K562 (cell line): ENCODE data around the gene NISCH. TPM values are rescaled to one million over a fixed set of nuclear protein-coding genes. Genes with fewer than 3 reads are reported as not detected.

Experiments used
- ATAC-seq: fragments of 200-7000 bp; cut with Tn5 transposase; 3 replicates; pipeline ENCODE4 v1.9.1; 2020; ENCODE audit warnings: moderate library complexity
- BruUV-seq: library from RNA; stranded (reverse); fragments of 400-500 nt; replicated peaks from 2 replicates; lab custom pipeline; 2021; lab: Mats Ljungman, UMichigan
- CTCF ChIA-PET: fragments of 300-600 bp; formaldehyde crosslinking; extraction: SDS; loops from one replicate; lab custom pipeline; 2021; ENCODE audit warnings: low intra/inter-chr PET ratio; lab: Yijun Ruan, JAX
- POLR2A ChIA-PET: fragments of 300-600, 350-650 bp; sonication (Branson Sonifier 250); formaldehyde crosslinking; extraction: SDS; loops from one replicate; lab custom pipeline; 2021; ENCODE audit warnings: antibody characterized with exemption, inconsistent platforms; lab: Yijun Ruan, JAX
- DNase-seq, 4 experiments: peaks; one replicate each; pipeline versions ENCODE4 v3.0.0 to v3.0.0-alpha.2; 2011 to 2018; ENCODE audit warnings: low spot score in 3 of 4, mixed read lengths in 3 of 4; ENCODE audit errors: extremely low read depth in 1 of 4
- FAIRE-seq: peaks from 2 replicates; lab custom pipeline; 2011; peaks lifted over from hg19 to GRCh38; lab: Jason Lieb, UNC
- H2AFZ ChIP-seq: 2 replicates; pipeline ENCODE4 v1.6.0; 2011; ENCODE audit warnings: low read depth, low read length, control low read depth, inconsistent platforms
- H3K27ac ChIP-seq: fragments of 200-600 bp; 3 replicates; pipeline ENCODE4 v1.8.0; 2011; ENCODE audit warnings: low read depth, mild to moderate bottlenecking, control low read depth, inconsistent platforms, low read length, moderate library complexity, mixed read lengths; ENCODE audit errors: extremely low read depth
- H3K27me3 ChIP-seq, 2 experiments: fragments of 300-600 bp in 1 of 2; 2 replicates in 1 of 2; 3 replicates in 1 of 2; pipeline versions ENCODE4 v1.6.0 to v1.8.0; 2011; ENCODE audit warnings: inconsistent platforms in 2 of 2, low read length in 2 of 2, mild to moderate bottlenecking in 1 of 2, mixed read lengths in 1 of 2, moderate library complexity in 1 of 2; ENCODE audit not compliant: control insufficient read depth in 2 of 2, insufficient read depth in 2 of 2
- H3K36me3 ChIP-seq: fragments of 300-600 bp; 3 replicates; pipeline ENCODE4 v1.8.0; 2011; ENCODE audit warnings: mild to moderate bottlenecking, low read length, inconsistent platforms; ENCODE audit not compliant: control insufficient read depth, insufficient read depth
- H3K4me1 ChIP-seq, 2 experiments: fragments of 200-600 bp in 1 of 2; replicated peaks in 1 of 2; 2 replicates in 1 of 2; 3 replicates in 1 of 2; pipeline versions ENCODE4 v1.5.1 to v1.8.0; 2011; ENCODE audit warnings: inconsistent platforms in 2 of 2, low read length in 2 of 2, mild to moderate bottlenecking in 1 of 2, mixed read lengths in 1 of 2, moderate library complexity in 1 of 2; ENCODE audit not compliant: control insufficient read depth in 2 of 2, insufficient read depth in 2 of 2
- H3K4me2 ChIP-seq: 2 replicates; pipeline ENCODE4 v1.6.1; 2011; ENCODE audit warnings: low read length, control low read depth, inconsistent platforms, mixed read lengths; ENCODE audit not compliant: insufficient read depth
- H3K4me3 ChIP-seq: fragments of 200-600 bp; sonication (generic), shearing (Covaris generic); 2 replicates; pipeline ENCODE4 v1.5.1; 2016; ENCODE audit warnings: control low read depth, inconsistent platforms
- H3K79me2 ChIP-seq: fragments of 200-600 bp; 3 replicates; pipeline ENCODE4 v1.8.0; 2011; ENCODE audit warnings: low read length, inconsistent platforms; ENCODE audit not compliant: control insufficient read depth, insufficient read depth
- H3K9ac ChIP-seq, 2 experiments: 2 replicates each; pipeline versions ENCODE4 v1.6.0 to v1.6.1; 2011; ENCODE audit warnings: low read depth in 2 of 2, low read length in 2 of 2, control low read depth in 1 of 2, inconsistent platforms in 1 of 2, mild to moderate bottlenecking in 1 of 2, mixed read lengths in 1 of 2; ENCODE audit not compliant: insufficient read depth in 1 of 2
- H3K9me1 ChIP-seq: one replicate; pipeline ENCODE4 v1.6.0; 2011; ENCODE audit warnings: inconsistent platforms, mild to moderate bottlenecking, low read length, moderate library complexity; ENCODE audit not compliant: control insufficient read depth, insufficient read depth
- H3K9me3 ChIP-seq: replicated peaks from 2 replicates; pipeline ENCODE4 v1.5.1; 2011; ENCODE audit warnings: low read depth, low read length, inconsistent platforms; ENCODE audit not compliant: control insufficient read depth, insufficient read depth
- H4K20me1 ChIP-seq: replicated peaks from 2 replicates; pipeline ENCODE4 v1.6.1; 2011; ENCODE audit warnings: low read length, inconsistent platforms, mixed read lengths; ENCODE audit not compliant: control insufficient read depth, insufficient read depth
- E2F4 ChIP-seq: sonication (generic); formaldehyde crosslinking; IDR thresholded peaks from 2 replicates; pipeline ENCODE4 v1.8.0; 2022; ENCODE audit warnings: mild to moderate bottlenecking, low read depth, missing genetic modification reagents
- E2F8 ChIP-seq: fragments of 450-650 bp; IDR thresholded peaks from 2 replicates; pipeline ENCODE4 v1.7.1; 2018; ENCODE audit warnings: mild to moderate bottlenecking, low read depth; ENCODE audit not compliant: partially characterized antibody
- FOXK2 ChIP-seq, 2 experiments: fragments of 450-650 bp; IDR thresholded peaks in 1 of 2; conservative IDR thresholded peaks in 1 of 2; 2 replicates each; pipeline ENCODE4 v1.6.1; 2016; ENCODE audit warnings: low read depth in 2 of 2, mild to moderate bottlenecking in 1 of 2
- PTBP1 ChIP-seq: fragments of 200-400 bp; formaldehyde crosslinking; IDR thresholded peaks from 2 replicates; pipeline ENCODE4 v1.6.1; 2017; ENCODE audit warnings: low read depth, low read length
- RBFOX2 ChIP-seq: fragments of 200-400 bp; formaldehyde crosslinking; IDR thresholded peaks from 2 replicates; pipeline ENCODE4 v1.6.1; 2017; ENCODE audit warnings: low read depth, mild to moderate bottlenecking, low read length, moderate library complexity
- TAL1 ChIP-seq: fragments of 450-650 bp; IDR thresholded peaks from 2 replicates; pipeline ENCODE4 v1.6.1; 2016; ENCODE audit warnings: mild to moderate bottlenecking
- ZNF75A ChIP-seq: fragments of 450-650 bp; formaldehyde crosslinking; IDR thresholded peaks from 2 replicates; pipeline ENCODE4 v1.4.0; 2020; ENCODE audit warnings: mild to moderate bottlenecking
- WGBS: fragments of 100-300 bp; shearing (Covaris generic); methylation state at CpG from one replicate; pipeline ENCODE4 v1.1.6; 2016; ENCODE audit warnings: low coverage, mixed read lengths; ENCODE audit not compliant: insufficient coverage; ENCODE audit errors: missing lambda C conversion rate; 5-methylcytosine and 5-hydroxymethylcytosine counted together
- in situ Hi-C: fragments of 300-500 bp; cut with MboI; formaldehyde crosslinking; loops from 4 replicates; pipeline ENCODE4 v1.15.0; 2018; ENCODE audit warnings: inconsistent platforms, mixed read lengths
- intact Hi-C: fragments of 100-400 bp; cut with micrococcal nuclease; formaldehyde crosslinking; loops from 2 replicates; pipeline ENCODE4 v1.14.2; 2022
- polyA plus RNA-seq, 8 experiments: library from polyadenylated mRNA; depleted of rRNA in 4 of 8; stranded (reverse) in 5 of 8; unstranded in 3 of 8; fragments of >200 nt; fragmentation: Nextera tagmentation in 2 of 8; fragmentation: Illumina TruSeq in 1 of 8; extraction: Ambion mirVana in 2 of 8; extraction: Trizol in 1 of 8; gene quantifications; 2 replicates each; pipeline versions ENCODE4 v1.2.1 to v1.2.3, GENCODE V29; 2011 to 2014; ENCODE audit warnings: inconsistent platforms in 1 of 8, missing spikeins in 1 of 8
- total RNA-seq, 7 experiments: library from RNA; depleted of rRNA in 6 of 7; stranded (reverse); fragments of >200 nt in 6 of 7; fragmentation: Illumina TruSeq in 2 of 7; extraction: Trizol in 2 of 7; gene quantifications; 2 replicates each; pipeline versions ENCODE4 v1.2.1 to v1.2.3, GENCODE V29; 2011 to 2021; ENCODE audit warnings: low replicate concordance in 1 of 7

NISCH gene
- total and polyA plus RNA-seq, 9 of the 15 experiments (the other 6 are each of a cell fraction or from before 2014, with no cell fraction given) = 0.44 to 43.5 (median 23.4) TPM

GRCh38 chr3:52455283-52456168, at the start of gene NISCH (continued):
- TF ChIP-seq E2F8 (no peak), ZNF75A (CRISPR knock-in tag) (no peak)

GRCh38 chr3:52406231-52406661, 49.2 kb upstream of the NISCH start:
- FAIRE-seq (no peak), DNase-seq (no peak), ATAC-seq (no peak)
- in situ Hi-C loops (no loop called here), intact Hi-C loops (no loop called here)
- Histone ChIP-seq H3K36me3 (peaks cover 76% of the 10 kb centered on the region; the same call in 2 of the 3 replicates), H3K9me3 (no peaks in the 10 kb centered on the region), H3K9ac (0 out of 4 replicates have a peak overlapping the region, but pooled peaks of 1 of the 2 experiments have one; percentile 14), H2AFZ (no peak overlapping the region), H3K4me3 (no peak overlapping the region), H3K27ac (no peak overlapping the region; the same call in 2 of the 3 replicates), H3K79me2 (peaks cover 29% of the 10 kb centered on the region), H3K4me2 (0 out of 2 replicates have a peak overlapping the region, but pooled peaks have one; percentile 5), H3K9me1 (no peaks in the 10 kb centered on the region), H3K4me1 (peaks cover 6 to 18% of the 10 kb centered on the region in 2 experiments; a peak in 4 of 5 replicates), H4K20me1 (no peaks in the 10 kb centered on the region), H3K27me3 (no peaks in the 10 kb centered on the region)
- BruUV-seq = no TSS peak
- ChIA-PET POLR2A (interaction anchor here (0.6 kb wide), 1 partner anchor 268 kb away, joined by 4 read pairs; no protein-coding TSS in a partner anchor), CTCF (no interaction called here)
- no CpG with 5 or more reads among the region's 11 CpGs for WGBS
- no peak for TF ChIP-seq TAL1
- TF ChIP-seq RBFOX2 = peak; percentile 35; the same call in 1 of the 2 replicates
- no peak for TF ChIP-seq E2F4
- TF ChIP-seq FOXK2 (conservative IDR thresholded peaks at IDR 0.05 in 1 of 2, IDR thresholded peaks at IDR 0.05 in 1 of 2; ENCODE audit: low read depth in 2 of 2) = no peak
- TF ChIP-seq PTBP1 = no peak
